Loucy (cell line): Measurements from ENCODE around the gene ASPA.

Experiments
- H2AFZ ChIP-seq: fragments of 200-600 bp; sonication (generic); 2 replicates; pipeline ENCODE4 v1.6.0; 2016; ENCODE audit warnings: antibody characterized with exemption, mild to moderate bottlenecking, low read length, moderate library complexity
- H3F3A ChIP-seq: fragments of 200-600 bp; 2 replicates; pipeline ENCODE4 v1.6.0; 2016; ENCODE audit warnings: antibody characterized with exemption, low read depth, mild to moderate bottlenecking
- H3K27me3 ChIP-seq: fragments of 200-600 bp; sonication (generic); 2 replicates; pipeline ENCODE4 v1.6.1; 2014; ENCODE audit warnings: low read length, mild to moderate bottlenecking; ENCODE audit not compliant: insufficient read depth, poor library complexity, severe bottlenecking
- H3K36me3 ChIP-seq: fragments of 200-600 bp; sonication (generic); 2 replicates; pipeline ENCODE4 v1.6.1; 2016; ENCODE audit warnings: low read length; ENCODE audit not compliant: insufficient read depth
- H3K4me1 ChIP-seq: fragments of 200-600 bp; sonication (generic); 2 replicates; pipeline ENCODE4 v1.5.1; 2014; ENCODE audit warnings: low read length, mild to moderate bottlenecking; ENCODE audit not compliant: insufficient read depth, poor library complexity, severe bottlenecking
- H3K4me2 ChIP-seq: fragments of 200-600 bp; sonication (generic); 2 replicates; pipeline ENCODE4 v1.6.0; 2014; ENCODE audit warnings: antibody characterized with exemption, low read length, low read depth, mild to moderate bottlenecking; ENCODE audit not compliant: poor library complexity, severe bottlenecking
- H3K4me3 ChIP-seq: fragments of 200-600 bp; sonication (generic); 2 replicates; pipeline ENCODE4 v1.5.1; 2014; ENCODE audit warnings: low read length, mild to moderate bottlenecking, mixed read lengths; ENCODE audit not compliant: poor library complexity, severe bottlenecking
- H3K79me2 ChIP-seq: fragments of 200-600 bp; sonication (generic); 2 replicates; pipeline ENCODE4 v1.6.1; 2014; ENCODE audit warnings: low read length; ENCODE audit not compliant: insufficient read depth
- H3K9ac ChIP-seq: fragments of 200-600 bp; sonication (generic); 2 replicates; pipeline ENCODE4 v1.6.0; 2014; ENCODE audit warnings: mild to moderate bottlenecking, low read depth, low read length, moderate library complexity; ENCODE audit not compliant: poor library complexity, severe bottlenecking
- H3K9me2 ChIP-seq: fragments of 200-600 bp; sonication (generic); replicated peaks from 2 replicates; pipeline ENCODE4 v1.6.1; 2016; ENCODE audit warnings: low read depth, low read length, mixed read lengths
- H3K9me3 ChIP-seq: fragments of 200-600 bp; sonication (generic); 2 replicates; pipeline ENCODE4 v1.6.1; 2014; ENCODE audit warnings: mild to moderate bottlenecking, antibody characterized with exemption, low read length, low read depth; ENCODE audit not compliant: insufficient read depth
- H4K20me1 ChIP-seq: fragments of 200-600 bp; sonication (generic); 2 replicates; pipeline ENCODE4 v1.6.0; 2014; ENCODE audit warnings: antibody characterized with exemption, low read length, mild to moderate bottlenecking; ENCODE audit not compliant: insufficient read depth, poor library complexity, severe bottlenecking
- CTCF ChIP-seq: fragments of 200-600 bp; sonication (generic); conservative IDR thresholded peaks from 2 replicates; pipeline ENCODE4 v1.5.1; 2014; ENCODE audit warnings: mild to moderate bottlenecking, antibody characterized with exemption, low read length
- EZH2phosphoT487 ChIP-seq: fragments of 200-600 bp; IDR thresholded peaks from 2 replicates; pipeline ENCODE4 v1.6.1; 2018; ENCODE audit warnings: antibody characterized with exemption, mild to moderate bottlenecking, moderate library complexity, borderline replicate concordance

Gene ASPA

GRCh38 chr17:3528880-3529511, 53.2 kb downstream of the ASPA start:
- Histone ChIP-seq H3K9me3 (no peaks in the 10 kb centered on the region), H3K4me2 (no peak overlapping the region), H4K20me1 (no peaks in the 10 kb centered on the region), H3K4me3 (no peak overlapping the region), H3K4me1 (no peaks in the 10 kb centered on the region), H2AFZ (no peak overlapping the region), H3K36me3 (no peaks in the 10 kb centered on the region), H3K79me2 (no peaks in the 10 kb centered on the region), H3K9me2 (no peaks in the 10 kb centered on the region), H3K9ac (no peak overlapping the region), H3K27me3 (no peaks in the 10 kb centered on the region), H3F3A (no peaks in the 10 kb centered on the region)
- no peak for TF ChIP-seq CTCF
- TF ChIP-seq EZH2phosphoT487, result no peak

- H3K4me2 ChIP-seq, result no peak overlapping the region
- H3K4me1 ChIP-seq, result no peaks in the 10 kb centered on the region
- no peaks in the 10 kb centered on the region for H3K9me3 ChIP-seq
- H3K9ac ChIP-seq, result no peak overlapping the region
- no peaks in the 10 kb centered on the region for H3F3A ChIP-seq
- TF ChIP-seq CTCF, result no peak
- no peak for TF ChIP-seq EZH2phosphoT487
- H3K27me3 ChIP-seq, result no peaks in the 10 kb centered on the region
- H3K79me2 ChIP-seq, result no peaks in the 10 kb centered on the region
- H2AFZ ChIP-seq, result no peak overlapping the region
- H3K4me3 ChIP-seq, result no peak overlapping the region
- no peaks in the 10 kb centered on the region for H4K20me1 ChIP-seq
- H3K9me2 ChIP-seq, result no peaks in the 10 kb centered on the region
- H3K36me3 ChIP-seq, result no peaks in the 10 kb centered on the region
Observed at GRCh38 chr17:3529817-3530741, 54.3 kb downstream of the ASPA start.

- Histone ChIP-seq H2AFZ (no peak overlapping the region), H3K4me3 (no peak overlapping the region), H3K79me2 (no peaks in the 10 kb centered on the region), H3K9ac (no peak overlapping the region), H3K9me3 (no peaks in the 10 kb centered on the region), H3F3A (no peaks in the 10 kb centered on the region), H4K20me1 (no peaks in the 10 kb centered on the region), H3K9me2 (no peaks in the 10 kb centered on the region), H3K4me1 (no peaks in the 10 kb centered on the region), H3K36me3 (no peaks in the 10 kb centered on the region), H3K4me2 (no peak overlapping the region), H3K27me3 (no peaks in the 10 kb centered on the region)
- no peak for TF ChIP-seq EZH2phosphoT487
- no peak for TF ChIP-seq CTCF
Observed at GRCh38 chr17:3531266-3532101, 55.7 kb downstream of the ASPA start.
